ENCODE data around the gene POR.
"Not testable (repeated sequence)": the region's sequence is repeated elsewhere in the genome, so short reads cannot be mapped to it uniquely, and the experiment has no call there.

POR gene

DNA sequence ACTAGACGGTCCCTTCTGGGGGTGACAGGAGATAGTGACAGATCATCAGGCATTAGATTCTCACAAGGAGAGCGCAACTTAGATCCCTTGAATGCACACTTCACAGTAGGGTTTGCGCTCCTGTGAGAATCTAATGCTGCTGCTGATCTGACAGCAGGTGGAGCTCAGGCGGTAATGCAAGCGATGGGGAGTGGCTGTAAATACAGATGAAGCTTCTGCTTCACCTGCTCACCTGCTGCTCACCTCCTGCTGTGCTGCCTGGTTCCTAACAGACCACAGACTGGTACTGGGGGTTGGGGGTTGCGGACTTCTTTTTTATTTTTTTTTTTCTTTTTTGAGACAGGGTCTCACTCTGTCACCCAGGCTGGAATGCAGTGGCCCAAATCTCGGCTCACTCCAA lies 114.7 kb downstream of the POR start:
- not testable (repeated sequence) for DNase-seq

DNA sequence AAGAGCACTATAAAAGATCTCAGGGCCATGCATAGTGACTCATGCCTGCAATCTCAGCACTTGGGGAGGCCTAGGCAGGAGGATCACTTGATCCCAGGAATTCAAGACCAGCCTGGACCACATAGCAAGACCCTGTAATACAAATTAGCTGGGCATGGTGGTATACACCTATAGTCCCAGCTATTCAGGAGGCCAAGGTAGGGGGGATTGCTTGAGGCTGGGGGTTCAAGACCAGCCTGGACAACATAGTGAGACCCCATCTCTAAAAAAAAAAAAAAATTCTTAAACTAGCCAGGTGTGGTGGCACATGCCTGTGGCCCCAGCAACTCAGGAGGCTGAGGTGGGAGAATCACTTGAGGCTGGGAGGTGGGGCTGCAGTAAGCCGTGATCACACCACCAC lies 117.0 kb downstream of the POR start:
- DNase-seq: no peak

All from C1 segment of cervical spinal cord (tissue), 14 donors.